GM19438 (cell line): Measurements from ENCODE around the gene RAB25.
"Not testable (repeated sequence)": the region's sequence is repeated elsewhere in the genome, so short reads cannot be mapped to it uniquely, and the experiment has no call there.

Experiments
- ATAC-seq: cut with Tn5 transposase; IDR thresholded peaks from one replicate; pipeline ENCODE4 v1.9.1; 2021; ENCODE audit warnings: low read depth; ENCODE audit not compliant: unreplicated experiment

The RAB25 gene

DNA sequence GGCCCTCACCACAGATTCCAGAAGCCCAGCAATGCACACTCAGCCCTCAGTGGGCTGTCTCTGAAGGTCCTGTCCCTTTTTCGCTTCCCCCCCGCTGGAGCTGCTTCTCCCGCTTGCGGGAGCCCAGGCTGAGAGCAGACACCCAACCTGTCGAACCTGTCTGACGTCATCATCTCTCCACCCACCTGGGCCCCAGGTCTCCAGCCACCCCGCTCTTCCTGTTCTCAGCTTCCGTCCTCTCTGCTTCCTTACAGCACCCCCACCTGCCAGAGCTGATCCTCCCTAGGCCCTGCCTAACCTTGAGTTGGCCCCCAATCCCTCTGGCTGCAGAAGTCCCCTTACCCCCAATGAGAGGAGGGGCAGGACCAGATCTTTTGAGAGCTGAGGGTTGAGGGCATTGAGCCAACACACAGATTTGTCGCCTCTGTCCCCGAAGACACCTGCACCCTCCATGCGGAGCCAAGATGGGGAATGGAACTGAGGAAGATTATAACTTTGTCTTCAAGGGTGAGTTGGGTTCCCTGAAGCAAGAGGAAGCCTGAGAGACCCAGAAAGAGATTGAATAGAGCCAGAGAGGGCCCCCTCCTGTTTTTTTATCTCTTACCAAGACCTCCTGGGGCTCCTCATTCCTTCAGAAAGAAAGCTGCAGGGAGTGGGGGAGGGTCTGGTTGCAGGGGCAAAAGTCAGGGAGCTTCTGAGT is at the start of gene RAB25:
TSS of gene RAB25 (plus strand) at position 224 of the 700 bp plus-strand sequence. CDS start at position 465, 241 bp downstream.
- ATAC-seq, result no peak

- peak; percentile 71 for ATAC-seq
These were observed 48.7 kb upstream of the RAB25 start for GRCh38 chr1:156012051-156012817.

- ATAC-seq, result no peak
These were observed 46.1 kb upstream of the RAB25 start for GRCh38 chr1:156014829-156015228.

- no peak for ATAC-seq
These were observed 41.0 kb upstream of the RAB25 start for GRCh38 chr1:156019946-156020292.

GRCh38 chr1:156020293-156021092 is 40.5 kb upstream of the RAB25 start, which contains the start of gene SSR2:
TSS of gene SSR2 (minus strand) at chr1:156020951. CDS start at chr1:156020167, 784 bp downstream.
- ATAC-seq, result peak; percentile 93

DNA sequence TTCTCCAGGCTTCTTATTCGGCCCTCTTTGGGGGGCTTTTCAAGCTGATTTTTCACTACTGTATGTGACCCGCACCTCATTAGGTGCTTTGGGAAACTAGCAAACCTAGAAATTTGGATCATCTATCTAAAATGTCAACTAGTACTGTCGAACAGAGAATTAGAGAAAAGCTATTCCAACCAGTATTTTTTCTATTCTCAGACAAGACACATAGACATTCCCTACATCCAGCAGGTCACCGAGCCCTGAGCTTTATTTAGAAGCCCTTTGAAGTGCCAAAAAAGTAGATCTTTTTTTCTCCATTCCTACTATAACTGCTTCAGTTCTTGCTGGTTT is 39.9 kb upstream of the RAB25 start:
- ATAC-seq, result no peak

DNA sequence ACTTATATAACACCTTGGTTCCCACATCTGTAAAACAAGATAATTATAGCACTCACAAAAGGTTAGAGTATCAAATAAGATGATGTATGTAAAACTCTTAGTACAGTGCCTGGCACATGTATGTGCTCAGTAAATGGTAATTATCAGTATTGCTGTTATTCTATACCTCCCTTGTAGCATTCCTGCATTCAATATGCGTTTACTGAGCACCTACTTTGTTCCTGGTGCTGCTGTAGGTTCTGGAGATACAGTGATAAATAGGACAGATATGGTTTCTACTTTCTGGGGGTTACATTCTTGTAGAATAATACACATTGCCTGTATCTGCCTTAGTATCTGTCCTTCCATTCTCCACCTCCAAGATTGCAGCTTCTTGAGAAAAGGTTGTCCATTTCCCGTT is 39.0 kb upstream of the RAB25 start:
- no peak for ATAC-seq

DNA sequence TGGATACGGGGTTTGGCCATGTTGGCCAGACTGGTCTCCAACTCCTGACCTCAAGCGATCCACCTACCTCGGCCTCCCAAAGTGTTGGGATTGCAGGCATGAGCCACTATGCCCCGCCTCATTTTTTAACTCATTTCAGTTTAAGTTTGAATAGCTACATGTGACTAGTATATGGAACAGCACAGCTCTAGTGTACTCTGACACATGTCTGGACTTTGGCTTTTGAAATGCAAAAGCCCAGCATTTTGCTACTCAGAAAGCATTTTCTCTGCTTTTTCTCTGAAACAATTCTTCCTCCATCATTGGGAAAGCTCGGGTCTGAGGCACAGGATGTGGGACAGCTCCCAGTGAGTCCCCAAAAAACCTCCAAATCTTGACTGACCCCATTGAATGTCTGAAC is 36.2 kb upstream of the RAB25 start:
- no peak for ATAC-seq

DNA sequence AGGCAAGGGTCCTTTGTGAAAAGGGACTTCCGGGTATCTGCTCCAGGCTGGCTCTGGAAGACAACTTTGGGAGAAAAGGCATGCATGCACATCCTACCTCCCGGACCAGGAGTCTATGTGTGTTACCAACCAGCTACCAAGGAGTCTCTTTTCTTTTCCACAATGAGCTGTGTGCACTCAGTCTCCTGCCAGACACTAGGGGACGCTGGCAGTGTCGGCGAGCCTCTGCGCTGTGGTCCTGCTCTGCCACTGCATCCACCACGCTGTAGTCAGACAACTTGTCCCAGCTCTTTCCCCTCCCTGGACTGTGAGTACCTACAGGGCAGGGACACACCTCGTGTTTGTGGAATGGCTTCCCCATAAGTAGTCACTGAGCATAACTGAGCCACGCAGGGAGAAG is 35.1 kb upstream of the RAB25 start:
- ATAC-seq, result no peak

DNA sequence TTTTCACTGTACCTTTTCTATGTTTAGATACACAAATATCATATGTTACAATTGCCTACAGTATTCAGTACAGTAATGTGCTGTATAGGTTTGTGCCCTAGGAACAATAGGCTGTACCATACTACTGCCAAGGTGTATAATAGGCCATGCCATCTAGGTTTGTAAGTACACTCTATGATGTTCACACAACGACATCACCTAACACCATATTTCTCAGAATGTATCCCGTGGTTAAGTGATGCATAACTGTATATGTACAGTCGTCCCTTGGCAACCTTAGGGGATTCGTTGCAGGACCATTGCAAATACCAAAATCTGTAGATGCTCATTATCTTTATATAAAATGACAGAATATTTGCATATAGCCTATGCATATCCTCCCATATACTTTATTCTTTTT is 34.4 kb upstream of the RAB25 start:
- ATAC-seq, result no peak

DNA sequence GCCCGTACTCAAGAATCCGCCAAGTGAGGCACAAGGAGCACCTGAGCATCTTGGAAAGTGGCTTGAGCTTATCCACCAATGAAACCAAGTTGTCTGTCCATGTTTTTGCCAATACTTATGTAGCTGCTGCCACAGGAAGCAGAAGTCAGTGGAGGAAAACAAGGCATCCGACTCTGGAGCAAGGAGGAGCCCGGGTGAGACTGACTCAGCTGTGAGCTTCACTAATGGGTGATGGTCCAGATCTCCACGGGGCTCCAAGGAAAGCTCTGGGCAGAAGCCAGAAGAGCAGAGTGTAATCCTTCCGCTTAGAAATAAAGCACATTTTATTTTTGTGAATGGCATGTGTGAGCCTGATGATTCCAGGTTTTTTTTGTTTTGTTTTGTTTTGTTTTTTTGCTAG is 27.9 kb upstream of the RAB25 start:
- no peak for ATAC-seq

- ATAC-seq, result not testable (repeated sequence)
These were observed 26.0 kb upstream of the RAB25 start for GRCh38 chr1:156034991-156035390.

DNA sequence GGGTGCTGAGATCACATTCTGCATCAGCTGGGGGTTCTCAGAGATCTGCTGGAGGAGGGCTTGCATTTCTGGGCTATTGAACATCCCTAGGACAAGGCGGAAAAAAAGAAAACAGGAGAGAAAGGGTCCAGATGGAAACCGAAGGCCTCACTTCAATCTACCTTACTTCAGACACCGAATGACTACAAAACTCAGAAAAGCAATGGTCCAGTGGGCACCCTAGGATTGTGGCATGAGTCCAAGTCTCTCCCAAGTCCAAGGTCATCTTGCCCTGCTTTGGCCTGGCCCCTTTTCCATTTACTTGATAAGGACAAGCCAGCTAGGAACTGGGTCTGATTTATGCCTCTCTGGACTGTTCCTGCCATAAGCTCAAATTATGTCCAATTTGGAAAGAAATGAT is 18.1 kb upstream of the RAB25 start:
- ATAC-seq, result no peak

DNA sequence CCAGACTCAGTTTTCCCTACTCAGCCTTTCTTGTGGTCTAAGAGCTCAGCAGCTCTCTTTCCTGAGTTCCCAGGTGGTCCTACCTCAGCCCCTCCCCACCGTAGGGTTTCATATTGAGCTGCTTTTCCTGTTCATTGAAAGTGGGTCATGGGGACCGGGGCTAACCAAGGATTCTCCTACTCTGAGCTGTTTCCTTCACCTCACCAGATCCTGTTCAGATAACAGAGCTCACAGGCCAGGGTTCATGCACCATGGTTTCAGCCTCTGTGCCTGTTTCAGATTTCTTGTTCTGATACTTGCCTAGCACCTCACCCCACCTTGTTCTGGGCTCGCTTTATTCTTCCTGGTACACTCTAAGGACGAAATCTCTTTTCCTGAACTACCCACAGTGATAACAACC is 15.9 kb upstream of the RAB25 start:
- ATAC-seq, result no peak

DNA sequence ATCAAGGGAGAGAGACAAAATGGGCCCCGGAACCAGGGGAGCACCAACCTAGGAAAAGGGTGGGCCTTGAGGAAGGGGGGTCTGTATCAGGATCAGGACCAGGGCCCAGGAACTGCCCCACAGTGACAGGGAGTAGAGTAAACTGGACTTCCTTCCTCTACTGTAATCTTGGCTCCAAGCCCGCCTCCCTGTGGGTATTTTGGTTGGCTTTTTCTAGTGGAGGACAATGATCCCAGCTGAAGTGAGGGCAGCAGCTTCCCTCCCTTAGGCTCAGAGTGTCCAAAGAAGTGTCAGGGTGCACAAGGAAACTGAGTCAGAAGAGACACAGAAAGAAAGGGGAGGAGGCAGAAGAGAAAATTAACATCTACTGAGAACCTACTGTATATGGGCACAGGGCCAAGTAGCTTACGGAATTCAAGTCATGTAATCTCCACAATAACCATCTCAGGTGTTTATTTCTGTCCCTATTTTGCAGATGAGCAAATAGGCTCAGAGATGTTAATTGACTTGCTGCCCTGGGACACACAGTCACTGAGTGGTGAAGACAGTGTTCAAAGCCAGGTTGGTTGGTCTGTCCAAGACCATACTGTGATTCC is 12.2 kb upstream of the RAB25 start:
- ATAC-seq, result no peak

DNA sequence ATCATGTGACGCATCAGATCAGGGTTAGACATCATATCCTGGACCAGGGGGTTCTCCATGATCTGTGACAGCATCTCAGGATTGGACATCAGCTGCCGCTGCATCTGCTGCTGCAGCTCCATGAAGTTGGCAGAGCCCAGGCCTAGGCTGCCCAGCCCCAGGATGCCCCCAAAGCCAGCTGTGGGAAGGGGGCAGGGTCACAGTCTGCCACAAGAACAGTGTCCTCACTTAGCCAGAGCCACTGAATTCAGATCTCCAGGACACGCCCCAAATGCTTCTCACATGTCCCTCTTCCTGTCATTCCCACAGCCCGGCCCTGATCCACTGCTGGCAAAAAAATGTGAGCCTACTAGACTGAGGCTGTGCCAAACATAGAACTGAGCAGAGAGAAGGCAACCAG is 10.6 kb upstream of the RAB25 start:
- ATAC-seq, result no peak

- no peak for ATAC-seq
These were observed 9.8 kb upstream of the RAB25 start for GRCh38 chr1:156051011-156051725.

GRCh38 chr1:156052862-156053767 is 7.8 kb upstream of the RAB25 start:
- no peak for ATAC-seq

DNA sequence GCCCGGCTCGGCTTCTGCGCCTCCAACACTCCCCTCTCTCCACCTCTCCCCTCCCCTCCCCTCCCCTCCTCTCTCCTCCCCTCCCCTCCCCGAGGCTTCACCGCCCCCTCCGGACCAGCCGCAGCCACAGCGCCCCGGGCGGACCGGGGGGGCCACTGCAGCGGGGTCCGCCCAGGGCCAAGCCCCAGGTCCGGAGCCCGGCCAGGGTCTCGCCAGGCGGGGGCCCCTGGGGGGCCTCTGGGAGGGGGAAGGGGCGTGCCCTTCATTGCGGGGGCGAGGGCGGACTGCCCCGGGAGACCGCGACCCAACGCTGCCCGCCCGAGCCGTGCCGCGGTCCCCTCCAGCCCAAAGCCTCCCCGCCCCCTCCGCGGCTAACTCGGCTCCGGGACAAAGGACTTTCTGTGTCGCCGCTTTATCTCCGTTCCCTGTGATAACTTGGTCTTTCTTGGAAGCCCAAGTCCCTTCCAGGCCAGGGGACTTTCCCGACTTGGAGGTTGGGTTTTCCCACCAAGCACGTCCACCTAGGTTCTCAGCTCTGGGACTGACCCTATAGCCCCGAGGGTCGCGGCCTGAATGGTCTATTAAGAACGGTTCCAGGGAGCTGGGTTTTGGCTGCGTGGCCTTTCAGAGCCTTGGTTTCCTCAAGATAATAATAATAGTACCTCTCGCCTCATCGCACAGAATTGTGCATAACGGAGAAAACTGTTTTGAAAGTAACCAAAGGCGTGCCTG is 7.0 kb upstream of the RAB25 start, which contains the start of gene UBQLN4:
TSS of gene UBQLN4 (minus strand) at position 31 of the 732 bp plus-strand sequence. CDS start 97 bp downstream, outside the sequence.
- no peak for ATAC-seq
